HepG2 (cell line): ENCODE data around the gene TNFRSF6B. TPM values are rescaled to one million over a fixed set of nuclear protein-coding genes. Genes with fewer than 3 reads are reported as not detected.

Experiments used
- BHLHE40 ChIP-seq: IDR thresholded peaks from 2 replicates; pipeline ENCODE4 v1.6.1; 2011; ENCODE audit warnings: low read length, improper control_type of control experiment
- FLYWCH1 ChIP-seq: sonication (generic); formaldehyde crosslinking; IDR thresholded peaks from 2 replicates; pipeline ENCODE4 v1.8.1; 2023; ENCODE audit warnings: mild to moderate bottlenecking, missing genetic modification reagents
- FOXK1 ChIP-seq: sonication (generic); formaldehyde crosslinking; IDR thresholded peaks from 2 replicates; pipeline ENCODE4 v1.4.0; 2020; ENCODE audit warnings: low read depth, missing genetic modification reagents, borderline replicate concordance
- GPN1 ChIP-seq: sonication (generic); formaldehyde crosslinking; IDR thresholded peaks from 2 replicates; pipeline ENCODE4 v1.5.1; 2020; ENCODE audit warnings: missing genetic modification reagents, borderline replicate concordance
- HES4 ChIP-seq: sonication (generic); formaldehyde crosslinking; IDR thresholded peaks from 2 replicates; pipeline ENCODE4 v1.9.0; 2021; ENCODE audit warnings: mild to moderate bottlenecking, missing genetic modification reagents, borderline replicate concordance
- JDP2 ChIP-seq: sonication (generic); formaldehyde crosslinking; IDR thresholded peaks from 2 replicates; pipeline ENCODE4 v1.8.1; 2022; ENCODE audit warnings: missing genetic modification reagents, borderline replicate concordance
- MIER3 ChIP-seq: IDR thresholded peaks from 2 replicates; pipeline ENCODE4 v1.6.1; 2016; ENCODE audit warnings: missing compliant biosample characterization, borderline replicate concordance
- PAXIP1 ChIP-seq: sonication (generic); formaldehyde crosslinking; conservative IDR thresholded peaks from 2 replicates; pipeline ENCODE4 v1.4.0; 2020; ENCODE audit warnings: mild to moderate bottlenecking, missing genetic modification reagents, moderate library complexity
- POLR2AphosphoS2 ChIP-seq: IDR thresholded peaks from 2 replicates; pipeline ENCODE4 v1.6.1; 2011; ENCODE audit warnings: low read depth, low read length, improper control_type of control experiment
- RNF2 ChIP-seq: fragments of 450-650 bp; conservative IDR thresholded peaks from 2 replicates; pipeline ENCODE4 v1.6.1; 2016; ENCODE audit warnings: low read depth
- SIN3B ChIP-seq: fragments of 150-350 bp; IDR thresholded peaks from 2 replicates; pipeline ENCODE4 v1.6.1; 2014; ENCODE audit warnings: low read length
- SRSF1 ChIP-seq: fragments of 200-400 bp; formaldehyde crosslinking; optimal IDR thresholded peaks from 2 replicates; pipeline ENCODE3; 2017; ENCODE audit warnings: mild to moderate bottlenecking, low read depth, low read length, moderate library complexity
- TRIM24 ChIP-seq: sonication (generic); formaldehyde crosslinking; IDR thresholded peaks from 2 replicates; pipeline ENCODE4 v1.8.0; 2022; ENCODE audit warnings: mild to moderate bottlenecking, missing genetic modification reagents
- U2AF1 ChIP-seq: fragments of 200-400 bp; formaldehyde crosslinking; optimal IDR thresholded peaks from 2 replicates; pipeline ENCODE3; 2017; ENCODE audit warnings: mild to moderate bottlenecking, low read depth, low read length
- ZIK1 ChIP-seq: sonication (generic); formaldehyde crosslinking; IDR thresholded peaks from 2 replicates; pipeline ENCODE4 v1.5.0; 2020; ENCODE audit warnings: mild to moderate bottlenecking, low read depth, missing genetic modification reagents, borderline replicate concordance
- ZNF260 ChIP-seq: sonication (generic); formaldehyde crosslinking; IDR thresholded peaks from 2 replicates; pipeline ENCODE4 v1.4.0; 2020; ENCODE audit warnings: missing genetic modification reagents, low read depth, mild to moderate bottlenecking, borderline replicate concordance
- ZNF282 ChIP-seq: fragments of 450-650 bp; IDR thresholded peaks from 2 replicates; pipeline ENCODE4 v1.6.1; 2018; ENCODE audit not compliant: partially characterized antibody
- ZNF3 ChIP-seq: IDR thresholded peaks from 2 replicates; pipeline ENCODE4 v1.7.0; 2017; ENCODE audit warnings: inconsistent platforms
- ZNF33B ChIP-seq: sonication (generic); formaldehyde crosslinking; IDR thresholded peaks from 2 replicates; pipeline ENCODE4 v1.5.1; 2020; ENCODE audit warnings: mild to moderate bottlenecking, missing genetic modification reagents
- ZNF775 ChIP-seq: sonication (generic); formaldehyde crosslinking; IDR thresholded peaks from 2 replicates; pipeline ENCODE4 v1.4.0; 2020; ENCODE audit warnings: missing genetic modification reagents, mild to moderate bottlenecking, moderate library complexity, borderline replicate concordance
- ZNF788 ChIP-seq: sonication (generic); formaldehyde crosslinking; IDR thresholded peaks from 2 replicates; pipeline ENCODE4 v1.5.0; 2020; ENCODE audit warnings: mild to moderate bottlenecking, missing genetic modification reagents, borderline replicate concordance
- polyA plus RNA-seq, 8 experiments: library from polyadenylated mRNA; depleted of rRNA in 3 of 8; stranded (reverse) in 7 of 8; unstranded in 1 of 8; fragments of >200 nt; fragmentation: Illumina TruSeq in 4 of 8; extraction: Trizol in 4 of 8; gene quantifications; 2 replicates each; pipeline versions ENCODE4 v1.2.1 to v1.2.3, GENCODE V29; 2011 to 2016; ENCODE audit warnings: low read depth in 4 of 8, missing spikeins in 1 of 8, mixed read lengths in 1 of 8; ENCODE audit not compliant: insufficient read depth in 1 of 8
- total RNA-seq, 5 experiments: library from RNA; depleted of rRNA; stranded (reverse); fragments of >200 nt; fragmentation: Illumina TruSeq; extraction: Trizol; gene quantifications; 2 replicates each; pipeline ENCODE4 v1.2.3, GENCODE V29; 2016; ENCODE audit warnings: low read depth in 1 of 5
- TF ChIP-seq, protein P1 (sequence below): sonication (generic); formaldehyde crosslinking; IDR thresholded peaks from 2 replicates; pipeline ENCODE4 v1.9.0; 2021; ENCODE audit warnings: missing genetic modification reagents, borderline replicate concordance

The TNFRSF6B gene
- total and polyA plus RNA-seq, 2 of the 13 experiments (the other 11 are each of a cell fraction or from before 2014, with no cell fraction given), result 0.24 TPM; not detected in 1

DNA sequence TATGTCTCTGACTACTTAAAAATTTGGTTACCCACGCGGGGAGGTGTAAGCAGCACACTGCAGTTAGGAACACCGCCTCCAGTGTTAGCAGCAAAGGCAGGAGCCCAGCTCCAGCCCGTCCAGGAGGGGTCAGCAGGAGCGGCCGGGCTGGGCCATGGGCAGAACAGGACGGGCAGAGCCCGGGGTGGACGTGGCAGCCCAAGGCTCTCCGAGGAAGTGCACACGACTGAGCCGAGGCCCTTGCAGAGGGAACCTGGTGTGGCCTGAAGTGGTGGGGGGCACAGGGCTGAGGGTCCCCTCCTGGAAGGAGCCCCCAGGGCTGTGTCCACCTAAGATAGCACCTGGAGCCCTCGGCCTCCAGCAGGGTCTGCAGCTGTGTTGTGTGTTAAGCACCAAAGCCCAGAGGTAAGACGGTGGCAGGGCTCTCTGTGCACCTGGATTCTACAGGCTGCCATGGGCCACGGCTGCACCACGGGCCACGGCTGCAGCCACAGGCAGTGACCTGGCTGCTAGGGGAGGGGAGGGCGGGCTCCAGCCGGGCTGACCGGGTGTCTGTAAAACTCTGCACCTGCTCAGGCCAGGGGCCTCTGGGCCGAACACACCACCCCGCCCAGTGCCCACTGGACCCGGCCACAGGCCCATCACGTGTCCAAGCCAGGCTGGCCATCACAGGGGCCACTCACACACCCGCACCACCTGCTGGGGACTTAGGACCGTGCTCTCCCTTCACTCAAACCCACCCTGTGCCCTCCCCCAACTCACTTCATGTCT, 49.7 kb downstream of the TNFRSF6B start (continued):
- TF ChIP-seq JDP2 (CRISPR knock-in tag) (no peak), ZNF775 (CRISPR knock-in tag) (no peak), GPN1 (no peak), ZNF260 (CRISPR knock-in tag) (no peak), ZNF788 (0 out of 2 replicates have a peak, but pooled peaks have one; percentile 7), FLYWCH1 (CRISPR knock-in tag) (no peak), POLR2AphosphoS2 (no peak), ZIK1 (CRISPR knock-in tag) (no peak), ZNF282 (no peak), FOXK1 (CRISPR knock-in tag) (no peak), TRIM24 (CRISPR knock-in tag) (no peak), HES4 (no peak), SRSF1 (peak; percentile 20), MIER3 (CRISPR knock-in tag) (no peak), BHLHE40 (peak; percentile 5; the same call in 1 of the 2 replicates), RNF2 (no peak), U2AF1 (no peak), PAXIP1 (CRISPR knock-in tag) (peak; percentile 70), ZNF33B (CRISPR knock-in tag) (no peak), SIN3B (no peak), ZNF3 (CRISPR knock-in tag) (no peak)
- TF ChIP-seq, protein P1, sequence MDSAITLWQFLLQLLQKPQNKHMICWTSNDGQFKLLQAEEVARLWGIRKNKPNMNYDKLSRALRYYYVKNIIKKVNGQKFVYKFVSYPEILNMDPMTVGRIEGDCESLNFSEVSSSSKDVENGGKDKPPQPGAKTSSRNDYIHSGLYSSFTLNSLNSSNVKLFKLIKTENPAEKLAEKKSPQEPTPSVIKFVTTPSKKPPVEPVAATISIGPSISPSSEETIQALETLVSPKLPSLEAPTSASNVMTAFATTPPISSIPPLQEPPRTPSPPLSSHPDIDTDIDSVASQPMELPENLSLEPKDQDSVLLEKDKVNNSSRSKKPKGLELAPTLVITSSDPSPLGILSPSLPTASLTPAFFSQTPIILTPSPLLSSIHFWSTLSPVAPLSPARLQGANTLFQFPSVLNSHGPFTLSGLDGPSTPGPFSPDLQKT (CRISPR knock-in tag), result no peak
